ENCODE data around the gene RAB31.

The RAB31 gene

DNA sequence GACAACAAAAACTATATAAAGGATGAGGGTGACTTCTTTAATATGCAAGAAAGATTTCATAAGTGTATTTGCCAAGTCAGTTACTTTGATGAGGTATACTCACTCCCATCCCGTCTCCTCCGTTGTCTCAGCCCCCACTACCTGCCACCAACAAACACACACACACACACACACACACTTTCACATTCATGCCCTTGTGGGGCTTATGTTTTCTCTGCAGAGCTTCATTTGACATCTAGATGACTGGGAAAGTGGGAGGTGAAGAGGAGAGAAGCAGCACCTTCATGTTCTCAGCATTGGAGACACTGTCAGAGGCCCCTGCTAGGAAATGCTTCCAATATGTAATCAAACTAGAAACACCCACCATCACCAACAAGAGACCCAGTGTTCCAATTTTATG lies 155.2 kb downstream of the RAB31 start:
- no peak overlapping the region for H3K27ac ChIP-seq (ENCODE audit: low read length)
- H3K79me2 ChIP-seq (ENCODE audit: insufficient read depth, low read length) = no peaks in the 10 kb centered on the region
- no peak for TF ChIP-seq EZH2 (IDR thresholded peaks at IDR 0.05; ENCODE audit: borderline replicate concordance, low read depth, low read length, severe bottlenecking)
- TF ChIP-seq, protein P1, sequence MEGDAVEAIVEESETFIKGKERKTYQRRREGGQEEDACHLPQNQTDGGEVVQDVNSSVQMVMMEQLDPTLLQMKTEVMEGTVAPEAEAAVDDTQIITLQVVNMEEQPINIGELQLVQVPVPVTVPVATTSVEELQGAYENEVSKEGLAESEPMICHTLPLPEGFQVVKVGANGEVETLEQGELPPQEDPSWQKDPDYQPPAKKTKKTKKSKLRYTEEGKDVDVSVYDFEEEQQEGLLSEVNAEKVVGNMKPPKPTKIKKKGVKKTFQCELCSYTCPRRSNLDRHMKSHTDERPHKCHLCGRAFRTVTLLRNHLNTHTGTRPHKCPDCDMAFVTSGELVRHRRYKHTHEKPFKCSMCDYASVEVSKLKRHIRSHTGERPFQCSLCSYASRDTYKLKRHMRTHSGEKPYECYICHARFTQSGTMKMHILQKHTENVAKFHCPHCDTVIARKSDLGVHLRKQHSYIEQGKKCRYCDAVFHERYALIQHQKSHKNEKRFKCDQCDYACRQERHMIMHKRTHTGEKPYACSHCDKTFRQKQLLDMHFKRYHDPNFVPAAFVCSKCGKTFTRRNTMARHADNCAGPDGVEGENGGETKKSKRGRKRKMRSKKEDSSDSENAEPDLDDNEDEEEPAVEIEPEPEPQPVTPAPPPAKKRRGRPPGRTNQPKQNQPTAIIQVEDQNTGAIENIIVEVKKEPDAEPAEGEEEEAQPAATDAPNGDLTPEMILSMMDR (IDR thresholded peaks at IDR 0.05; ENCODE audit: borderline replicate concordance, extremely low read depth, low read length, poor library complexity, severe bottlenecking) = no peak
- H3K9ac ChIP-seq (ENCODE audit: low read depth, low read length) = no peak overlapping the region
- ATAC-seq (ENCODE audit: insufficient read depth, low read depth) = no peak
- H3K27me3 ChIP-seq (ENCODE audit: insufficient read depth, low read length, poor library complexity) = no peaks in the 10 kb centered on the region
- no peaks in the 10 kb centered on the region for H4K20me1 ChIP-seq (ENCODE audit: insufficient read depth, low read length)
- H2AFZ ChIP-seq (ENCODE audit: low read depth, low read length) = no peak overlapping the region
- peaks cover 8% of the 10 kb centered on the region for H3K9me3 ChIP-seq (ENCODE audit: insufficient read depth, low read length, severe bottlenecking)
- no peaks in the 10 kb centered on the region for H3K4me1 ChIP-seq (ENCODE audit: insufficient read depth, low read length)
- no peak overlapping the region for H3K4me3 ChIP-seq (ENCODE audit: low read depth in 1 of 2, low read length in 2 of 2)
- H3K36me3 ChIP-seq (ENCODE audit: insufficient read depth, low read length) = no peaks in the 10 kb centered on the region
- DNase-seq = no peak
- no peak overlapping the region for H3K4me2 ChIP-seq (ENCODE audit: insufficient read depth, low read length)

DNA sequence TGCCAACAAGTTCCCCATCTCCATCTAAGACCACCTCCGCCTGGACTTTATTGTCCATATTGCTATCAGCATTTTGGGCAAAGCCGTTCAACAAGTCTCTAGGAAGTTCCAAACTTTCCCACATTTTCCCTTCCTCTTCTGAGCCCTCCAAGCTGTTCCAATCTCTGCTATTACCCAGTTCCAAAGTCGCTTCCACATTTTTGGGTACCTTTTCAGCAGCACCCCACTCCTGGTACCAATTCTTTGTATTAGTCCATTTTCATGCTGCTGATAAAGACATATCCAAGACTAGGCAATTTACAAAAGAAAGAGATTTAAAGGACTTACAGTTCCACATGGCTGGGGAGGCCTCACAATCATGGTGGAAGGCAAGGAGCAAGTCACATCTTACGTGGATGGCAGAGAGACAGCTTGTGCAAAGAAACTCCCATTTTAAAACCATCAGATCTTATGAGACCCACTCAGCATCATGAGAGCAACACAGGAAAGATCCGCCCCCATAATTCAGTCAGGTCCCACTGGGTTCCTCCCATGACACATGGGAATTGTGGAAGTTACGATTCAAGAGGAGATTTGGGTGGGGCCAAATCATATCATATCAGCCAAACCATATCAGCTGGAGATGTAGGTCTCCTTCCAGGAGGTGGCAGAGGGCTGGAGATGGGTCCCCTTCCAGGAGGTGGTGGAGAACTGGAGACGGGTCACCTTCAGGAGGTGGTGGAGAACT lies 157.8 kb downstream of the RAB31 start:
- Histone ChIP-seq H3K27ac (ENCODE audit: low read length) (no peak overlapping the region), H4K20me1 (ENCODE audit: insufficient read depth, low read length) (no peaks in the 10 kb centered on the region), H2AFZ (ENCODE audit: low read depth, low read length) (no peak overlapping the region), H3K36me3 (ENCODE audit: insufficient read depth, low read length) (no peaks in the 10 kb centered on the region), H3K27me3 (ENCODE audit: insufficient read depth, low read length, poor library complexity) (no peaks in the 10 kb centered on the region), H3K4me3 (ENCODE audit: low read depth in 1 of 2, low read length in 2 of 2) (no peak overlapping the region), H3K9me3 (ENCODE audit: insufficient read depth, low read length, severe bottlenecking) (peaks cover 8% of the 10 kb centered on the region), H3K9ac (ENCODE audit: low read depth, low read length) (no peak overlapping the region), H3K4me2 (ENCODE audit: insufficient read depth, low read length) (no peak overlapping the region), H3K79me2 (ENCODE audit: insufficient read depth, low read length) (no peaks in the 10 kb centered on the region), H3K4me1 (ENCODE audit: insufficient read depth, low read length) (peaks cover 6% of the 10 kb centered on the region; the same call in 1 of the 2 replicates)
- DNase-seq (no peak), ATAC-seq (ENCODE audit: insufficient read depth, low read depth) (no peak)
- TF ChIP-seq EZH2 (IDR thresholded peaks at IDR 0.05; ENCODE audit: borderline replicate concordance, low read depth, low read length, severe bottlenecking) = no peak
- TF ChIP-seq, protein P1 (IDR thresholded peaks at IDR 0.05; ENCODE audit: borderline replicate concordance, extremely low read depth, low read length, poor library complexity, severe bottlenecking) = no peak

DNA sequence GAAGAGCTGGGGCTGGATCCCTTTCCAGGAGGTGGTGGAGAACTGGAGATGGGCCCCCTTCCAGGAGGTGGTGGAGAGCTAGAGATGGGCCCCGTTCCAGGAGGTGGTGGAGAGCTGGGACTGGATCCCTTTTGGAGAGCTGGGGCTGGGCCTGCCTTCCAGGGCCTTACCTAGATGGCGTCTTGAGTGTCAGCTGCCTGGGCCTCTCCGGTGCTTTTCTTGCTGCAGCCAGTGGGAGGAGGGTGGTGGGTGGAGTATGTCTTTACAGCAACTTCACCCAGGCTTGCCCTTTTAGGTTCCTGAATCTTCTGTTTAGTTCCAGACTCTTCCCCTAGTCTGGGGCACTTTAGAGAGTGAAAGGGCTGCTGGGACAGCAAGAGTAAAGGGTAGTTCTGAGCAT lies 158.5 kb downstream of the RAB31 start:
- Histone ChIP-seq H3K4me3 (ENCODE audit: low read depth in 1 of 2, low read length in 2 of 2) (no peak overlapping the region), H2AFZ (ENCODE audit: low read depth, low read length) (no peak overlapping the region), H3K4me2 (ENCODE audit: insufficient read depth, low read length) (no peak overlapping the region), H4K20me1 (ENCODE audit: insufficient read depth, low read length) (no peaks in the 10 kb centered on the region), H3K79me2 (ENCODE audit: insufficient read depth, low read length) (no peaks in the 10 kb centered on the region), H3K36me3 (ENCODE audit: insufficient read depth, low read length) (no peaks in the 10 kb centered on the region), H3K27me3 (ENCODE audit: insufficient read depth, low read length, poor library complexity) (no peaks in the 10 kb centered on the region), H3K27ac (ENCODE audit: low read length) (no peak overlapping the region), H3K9me3 (ENCODE audit: insufficient read depth, low read length, severe bottlenecking) (peaks cover 8% of the 10 kb centered on the region), H3K9ac (ENCODE audit: low read depth, low read length) (no peak overlapping the region), H3K4me1 (ENCODE audit: insufficient read depth, low read length) (peaks cover 6% of the 10 kb centered on the region; the same call in 1 of the 2 replicates)
- no peak for ATAC-seq (ENCODE audit: insufficient read depth, low read depth)
- TF ChIP-seq EZH2 (IDR thresholded peaks at IDR 0.05; ENCODE audit: borderline replicate concordance, low read depth, low read length, severe bottlenecking) = no peak
- TF ChIP-seq, protein P1 (IDR thresholded peaks at IDR 0.05; ENCODE audit: borderline replicate concordance, extremely low read depth, low read length, poor library complexity, severe bottlenecking) = no peak
- no peak for DNase-seq

Measured in DND-41 (cell line).